GM23248 (cell line): ENCODE measurements around the gene COX5A. TPM values are rescaled to one million over a fixed set of nuclear protein-coding genes. Genes with fewer than 3 reads are reported as not detected.
"Not testable (repeated sequence)": the region's sequence is repeated elsewhere in the genome, so short reads cannot be mapped to it uniquely, and the experiment has no call there.

ENCODE experiments used
- DNase-seq: peaks from one replicate; pipeline ENCODE4 v3.0.0-alpha.2; 2015
- H2AFZ ChIP-seq: fragments of 200-600 bp; sonication (generic); 2 replicates; pipeline ENCODE4 v1.6.1; 2016; ENCODE audit warnings: antibody characterized with exemption
- H3F3A ChIP-seq: fragments of 200-600 bp; sonication (generic); 2 replicates; pipeline ENCODE4 v1.6.1; 2016; ENCODE audit warnings: mild to moderate bottlenecking, antibody characterized with exemption, mixed run types; ENCODE audit not compliant: insufficient read depth
- H3K27ac ChIP-seq: fragments of 200-600 bp; sonication (generic); 2 replicates; pipeline ENCODE4 v1.5.1; 2016; ENCODE audit warnings: mild to moderate bottlenecking
- H3K27me3 ChIP-seq: fragments of 200-600 bp; sonication (generic); replicated peaks from 2 replicates; pipeline ENCODE4 v1.6.1; 2016; ENCODE audit warnings: mild to moderate bottlenecking; ENCODE audit not compliant: insufficient read depth
- H3K36me3 ChIP-seq: fragments of 200-600 bp; sonication (generic); 2 replicates; pipeline ENCODE4 v1.6.1; 2016; ENCODE audit warnings: low read depth, mild to moderate bottlenecking
- H3K4me1 ChIP-seq: fragments of 200-600 bp; sonication (generic); 2 replicates; pipeline ENCODE4 v1.6.1; 2016; ENCODE audit warnings: mild to moderate bottlenecking; ENCODE audit not compliant: insufficient read depth
- H3K4me2 ChIP-seq: fragments of 200-600 bp; sonication (generic); one replicate; pipeline ENCODE4 v1.6.1; 2016; ENCODE audit warnings: mild to moderate bottlenecking; ENCODE audit not compliant: unreplicated experiment
- H3K4me3 ChIP-seq: fragments of 200-600 bp; sonication (generic); 2 replicates; pipeline ENCODE4 v1.5.1; 2016; ENCODE audit warnings: mild to moderate bottlenecking
- H3K79me2 ChIP-seq: fragments of 200-600 bp; sonication (generic); 2 replicates; pipeline ENCODE4 v1.6.1; 2016; ENCODE audit warnings: mild to moderate bottlenecking; ENCODE audit not compliant: insufficient read depth
- H3K9ac ChIP-seq: fragments of 200-600 bp; sonication (generic); 2 replicates; pipeline ENCODE4 v1.6.1; 2016; ENCODE audit warnings: mild to moderate bottlenecking
- H3K9me2 ChIP-seq: fragments of 200-600 bp; sonication (generic); 2 replicates; pipeline ENCODE4 v1.6.1; 2016; ENCODE audit warnings: mixed run types, mild to moderate bottlenecking, moderate library complexity; ENCODE audit not compliant: insufficient read depth
- H3K9me3 ChIP-seq: fragments of 200-600 bp; sonication (generic); one replicate; pipeline ENCODE4 v1.6.1; 2017; ENCODE audit warnings: low read depth
- H4K20me1 ChIP-seq: fragments of 200-600 bp; sonication (generic); 2 replicates; pipeline ENCODE4 v1.6.0; 2016; ENCODE audit not compliant: insufficient read depth
- EZH2 ChIP-seq: fragments of 200-600 bp; sonication (generic); IDR thresholded peaks from 2 replicates; pipeline ENCODE4 v1.6.1; 2018; ENCODE audit warnings: antibody characterized with exemption, mild to moderate bottlenecking; ENCODE audit not compliant: insufficient read depth, poor library complexity, severe bottlenecking
- EZH2phosphoT487 ChIP-seq: fragments of 200-600 bp; sonication (generic); IDR thresholded peaks from 2 replicates; pipeline ENCODE4 v1.6.1; 2018; ENCODE audit warnings: antibody characterized with exemption, moderate library complexity, mild to moderate bottlenecking, low read depth; ENCODE audit not compliant: insufficient read depth
- WGBS, 2 experiments: methylation state at CpG; one replicate each; pipeline ENCODE4 v1.1.6; 2015 to 2017; ENCODE audit warnings: low lambda C conversion rate in 2 of 2, low coverage in 1 of 2; ENCODE audit errors: missing lambda C conversion rate in 2 of 2; 5-methylcytosine and 5-hydroxymethylcytosine counted together
- in situ Hi-C: fragments of 300-500 bp; cut with MboI; formaldehyde crosslinking; loops from 2 replicates; pipeline ENCODE4 v1.15.0; 2020
- polyA plus RNA-seq: library from polyadenylated mRNA; unstranded; fragments of >200 nt; fragmentation: Nextera tagmentation; extraction: Ambion mirVana; gene quantifications from 2 replicates; pipeline ENCODE4 v1.2.1, GENCODE V29; 2016
- total RNA-seq: library from RNA; depleted of rRNA; stranded (reverse); fragments of >200 nt; shearing (Covaris generic); gene quantifications from 2 replicates; pipeline ENCODE4 v1.2.3, GENCODE V29; 2014

The COX5A gene
- total and polyA plus RNA-seq, 2 experiments from 2014 or later: 48.2 to 321 TPM

DNA sequence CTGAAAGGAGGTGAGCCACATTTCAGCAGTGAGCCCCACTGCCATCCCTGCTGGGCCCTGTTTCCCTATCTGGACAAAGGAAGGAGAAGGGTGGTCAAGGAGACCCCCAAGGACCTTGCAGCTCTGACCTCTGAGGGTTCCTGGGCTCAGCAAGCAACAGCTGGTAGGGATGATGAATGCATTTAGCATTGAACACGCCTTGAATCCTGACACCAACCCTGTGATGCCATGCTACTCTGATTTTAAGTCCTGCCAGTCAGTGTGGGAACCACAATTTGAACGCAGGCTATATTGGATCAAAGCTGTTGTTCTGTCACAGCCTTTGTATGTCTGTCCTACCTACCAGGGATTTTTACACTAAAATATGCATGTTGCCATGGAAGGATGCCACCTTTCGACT is 41.6 kb downstream of the COX5A start:
- no peaks in the 10 kb centered on the region for H3K9me2 ChIP-seq
- peaks cover 7% of the 10 kb centered on the region for H3K79me2 ChIP-seq
- no peak overlapping the region for H3K27ac ChIP-seq
- 80 to 81% methylated on average over 3 of the region's 3 CpGs for WGBS, 2 experiments
- in situ Hi-C loops: no loop called here
- H2AFZ ChIP-seq: no peak overlapping the region
- H3K27me3 ChIP-seq: no peaks in the 10 kb centered on the region
- no peaks in the 10 kb centered on the region for H3K9me3 ChIP-seq
- peaks cover 18% of the 10 kb centered on the region for H3F3A ChIP-seq
- no peak for DNase-seq
- H3K36me3 ChIP-seq: peaks cover 11% of the 10 kb centered on the region; the same call in 1 of the 2 replicates
- no peak overlapping the region for H3K4me3 ChIP-seq
- H4K20me1 ChIP-seq: no peaks in the 10 kb centered on the region
- H3K4me1 ChIP-seq: no peaks in the 10 kb centered on the region
- H3K9ac ChIP-seq: no peak overlapping the region
- TF ChIP-seq EZH2phosphoT487 (no peak), EZH2 (no peak)
- no peak overlapping the region for H3K4me2 ChIP-seq

GRCh38 chr15:74895830-74896229 is 42.0 kb downstream of the COX5A start:
- WGBS, 2 experiments: 94 to 95% methylated on average over 6 of the region's 6 CpGs
- no peak overlapping the region for H3K9ac ChIP-seq
- peaks cover 8% of the 10 kb centered on the region for H3K79me2 ChIP-seq
- in situ Hi-C loops: no loop called here
- no peak for DNase-seq
- no peak overlapping the region for H3K27ac ChIP-seq
- H3K9me2 ChIP-seq: no peaks in the 10 kb centered on the region
- H3K4me2 ChIP-seq: no peak overlapping the region
- no peak for TF ChIP-seq EZH2
- no peak for TF ChIP-seq EZH2phosphoT487
- H2AFZ ChIP-seq: no peak overlapping the region
- no peaks in the 10 kb centered on the region for H4K20me1 ChIP-seq
- peaks cover 6% of the 10 kb centered on the region; the same call in 1 of the 2 replicates for H3K36me3 ChIP-seq
- no peaks in the 10 kb centered on the region for H3K27me3 ChIP-seq
- H3K4me1 ChIP-seq: no peaks in the 10 kb centered on the region
- no peak overlapping the region for H3K4me3 ChIP-seq
- peaks cover 16% of the 10 kb centered on the region for H3F3A ChIP-seq
- H3K9me3 ChIP-seq: no peaks in the 10 kb centered on the region

DNA sequence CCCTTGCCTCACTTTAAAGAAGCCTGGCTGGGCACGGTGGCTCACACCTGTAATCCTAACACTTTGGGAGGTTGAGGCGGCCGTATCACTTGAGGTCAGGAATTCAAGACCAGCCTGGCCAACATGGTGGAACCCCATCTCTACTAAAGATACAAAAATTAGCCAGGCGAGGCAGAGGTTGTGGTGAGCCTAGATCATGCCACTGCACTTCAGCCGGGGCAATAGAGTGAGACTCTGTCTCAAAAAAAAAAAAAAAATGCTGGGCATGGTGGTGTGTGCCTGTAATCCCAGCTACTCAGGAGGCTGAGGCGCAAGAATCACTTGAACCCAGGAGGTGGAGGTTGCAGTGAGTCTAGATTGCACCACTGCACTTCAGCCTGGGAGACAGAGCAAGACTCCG is 43.5 kb downstream of the COX5A start:
- 97% methylated on average over 7 of the region's 7 CpGs for WGBS, 2 experiments
- H3F3A ChIP-seq, H3K4me2 ChIP-seq, H4K20me1 ChIP-seq, H3K36me3 ChIP-seq, H3K9ac ChIP-seq, H3K27me3 ChIP-seq, H3K9me2 ChIP-seq, H3K4me1 ChIP-seq, DNase-seq, H3K4me3 ChIP-seq, H3K27ac ChIP-seq, H3K9me3 ChIP-seq, in situ Hi-C loops, H2AFZ ChIP-seq: not testable (repeated sequence)
- H3K79me2 ChIP-seq: peaks cover 17% of the 10 kb centered on the region; the same call in 1 of the 2 replicates

GRCh38 chr15:74893627-74894026 is 44.2 kb downstream of the COX5A start:
- Histone ChIP-seq H3K4me2 (no peak overlapping the region), H3K9ac (no peak overlapping the region), H3K4me3 (no peak overlapping the region), H3K9me3 (no peaks in the 10 kb centered on the region), H3K27me3 (no peaks in the 10 kb centered on the region), H3K4me1 (peaks cover 11% of the 10 kb centered on the region), H2AFZ (no peak overlapping the region), H3F3A (peaks cover 7% of the 10 kb centered on the region; the same call in 1 of the 2 replicates), H3K9me2 (no peaks in the 10 kb centered on the region), H3K36me3 (no peaks in the 10 kb centered on the region), H3K27ac (no peak overlapping the region), H3K79me2 (peaks cover 17% of the 10 kb centered on the region; the same call in 1 of the 2 replicates), H4K20me1 (no peaks in the 10 kb centered on the region)
- TF ChIP-seq EZH2: no peak
- TF ChIP-seq EZH2phosphoT487: no peak
- DNase-seq: no peak
- in situ Hi-C loops: no loop called here
- 65 to 69% methylated on average over 3 of the region's 3 CpGs for WGBS, 2 experiments

DNA sequence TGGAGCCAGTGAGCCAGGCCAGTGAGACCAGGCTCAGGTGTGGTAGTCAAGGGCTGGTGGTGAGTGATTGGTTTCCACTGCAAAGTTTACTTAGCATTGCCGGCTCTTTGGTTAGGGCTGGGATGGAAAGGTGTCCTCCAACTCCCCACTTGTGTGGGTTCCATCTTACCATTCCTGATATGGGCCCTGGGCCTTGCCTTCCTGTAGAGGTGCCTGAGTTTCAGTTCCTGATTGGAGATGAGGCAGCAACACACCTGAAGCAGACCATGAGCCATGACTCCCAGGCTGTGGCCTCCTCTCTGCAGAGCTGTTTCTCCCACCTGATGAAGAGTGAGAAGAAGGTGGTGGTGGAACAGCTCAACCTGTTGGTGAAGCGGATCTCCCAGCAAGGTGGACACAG is 44.9 kb downstream of the COX5A start:
- Histone ChIP-seq H3K4me1 (peaks cover 11% of the 10 kb centered on the region), H3F3A (peaks cover 7% of the 10 kb centered on the region; the same call in 1 of the 2 replicates), H3K4me2 (no peak overlapping the region), H3K36me3 (no peaks in the 10 kb centered on the region), H3K9me2 (no peaks in the 10 kb centered on the region), H3K9ac (no peak overlapping the region), H2AFZ (no peak overlapping the region), H3K27me3 (no peaks in the 10 kb centered on the region), H3K27ac (no peak overlapping the region), H3K79me2 (peaks cover 17% of the 10 kb centered on the region; the same call in 1 of the 2 replicates), H4K20me1 (no peaks in the 10 kb centered on the region), H3K4me3 (no peak overlapping the region), H3K9me3 (no peaks in the 10 kb centered on the region)
- in situ Hi-C loops: no loop called here
- TF ChIP-seq EZH2phosphoT487: no peak
- TF ChIP-seq EZH2: no peak
- 100% methylated on average over 2 of the region's 2 CpGs for WGBS, 2 experiments
- DNase-seq: no peak
